Activated naive CD8-positive, alpha-beta T cell (primary cell): ENCODE data around the gene NPL.

Experiments used
- H3K27ac Mint-ChIP-seq: one replicate; pipeline ENCODE4 v1.8.0; 2021; ENCODE audit warnings: mixed read lengths
- H3K27me3 Mint-ChIP-seq: one replicate; pipeline ENCODE4 v1.8.0; 2021; ENCODE audit warnings: mixed read lengths
- H3K36me3 Mint-ChIP-seq: one replicate; pipeline ENCODE4 v1.8.0; 2021; ENCODE audit warnings: mixed read lengths
- H3K4me1 Mint-ChIP-seq: one replicate; pipeline ENCODE4 v1.8.0; 2021; ENCODE audit warnings: low read depth, mixed read lengths
- H3K4me3 Mint-ChIP-seq: one replicate; pipeline ENCODE4 v1.8.0; 2021; ENCODE audit warnings: mild to moderate bottlenecking, mixed read lengths
- H3K9me3 Mint-ChIP-seq: one replicate; pipeline ENCODE4 v1.8.0; 2021; ENCODE audit warnings: low read depth, mixed read lengths

Gene NPL

GRCh38 chr1:182791281-182792179, 2.0 kb downstream of the NPL start:
- Mint-ChIP-seq H3K27me3 (no peaks in the 10 kb centered on the region), H3K4me3 (peak overlapping the region; percentile 2)

GRCh38 chr1:182794091-182794490, 4.5 kb downstream of the NPL start:
- H3K27me3 Mint-ChIP-seq: no peaks in the 10 kb centered on the region
- peaks cover 14% of the 10 kb centered on the region for H3K4me1 Mint-ChIP-seq
- no peak overlapping the region for H3K27ac Mint-ChIP-seq
- peaks cover 18% of the 10 kb centered on the region for H3K36me3 Mint-ChIP-seq
- H3K4me3 Mint-ChIP-seq: no peak overlapping the region
- no peaks in the 10 kb centered on the region for H3K9me3 Mint-ChIP-seq

More at GRCh38 chr1:182791281-182792179, 2.0 kb downstream of the NPL start:
- Mint-ChIP-seq H3K36me3 (peaks cover 14% of the 10 kb centered on the region), H3K9me3 (no peaks in the 10 kb centered on the region), H3K27ac (no peak overlapping the region), H3K4me1 (peaks cover 19% of the 10 kb centered on the region)

- H3K9me3 Mint-ChIP-seq: no peaks in the 10 kb centered on the region
- H3K4me1 Mint-ChIP-seq: peaks cover 13% of the 10 kb centered on the region
- no peak overlapping the region for H3K27ac Mint-ChIP-seq
- H3K36me3 Mint-ChIP-seq: peaks cover 18% of the 10 kb centered on the region
- H3K27me3 Mint-ChIP-seq: no peaks in the 10 kb centered on the region
- no peak overlapping the region for H3K4me3 Mint-ChIP-seq
These were observed 5.2 kb downstream of the NPL start for GRCh38 chr1:182794676-182795201.

- Mint-ChIP-seq H3K4me3 (no peak overlapping the region), H3K27me3 (no peaks in the 10 kb centered on the region), H3K4me1 (peaks cover 8% of the 10 kb centered on the region), H3K27ac (no peak overlapping the region), H3K9me3 (no peaks in the 10 kb centered on the region), H3K36me3 (peaks cover 18% of the 10 kb centered on the region)
These were observed 6.1 kb downstream of the NPL start for GRCh38 chr1:182795563-182796228.

- Mint-ChIP-seq H3K27me3 (no peaks in the 10 kb centered on the region), H3K4me1 (no peaks in the 10 kb centered on the region), H3K36me3 (peaks cover 23% of the 10 kb centered on the region), H3K27ac (no peak overlapping the region), H3K4me3 (no peak overlapping the region), H3K9me3 (no peaks in the 10 kb centered on the region)
These were observed 12.6 kb downstream of the NPL start for GRCh38 chr1:182802006-182802803.

- Mint-ChIP-seq H3K4me1 (no peaks in the 10 kb centered on the region), H3K4me3 (no peak overlapping the region), H3K36me3 (peaks cover 28% of the 10 kb centered on the region), H3K27me3 (no peaks in the 10 kb centered on the region), H3K9me3 (no peaks in the 10 kb centered on the region), H3K27ac (no peak overlapping the region)
These were observed 14.3 kb downstream of the NPL start for GRCh38 chr1:182803846-182804245.

GRCh38 chr1:182806015-182806678, 16.6 kb downstream of the NPL start:
- H3K4me1 Mint-ChIP-seq: no peaks in the 10 kb centered on the region
- H3K4me3 Mint-ChIP-seq: no peak overlapping the region
- no peak overlapping the region for H3K27ac Mint-ChIP-seq
- peaks cover 28% of the 10 kb centered on the region for H3K36me3 Mint-ChIP-seq
- no peaks in the 10 kb centered on the region for H3K9me3 Mint-ChIP-seq
- no peaks in the 10 kb centered on the region for H3K27me3 Mint-ChIP-seq

GRCh38 chr1:182807907-182808306, 18.3 kb downstream of the NPL start:
- Mint-ChIP-seq H3K27me3 (no peaks in the 10 kb centered on the region), H3K9me3 (no peaks in the 10 kb centered on the region), H3K4me1 (no peaks in the 10 kb centered on the region), H3K36me3 (peaks cover 28% of the 10 kb centered on the region), H3K27ac (no peak overlapping the region), H3K4me3 (no peak overlapping the region)

- no peaks in the 10 kb centered on the region for H3K9me3 Mint-ChIP-seq
- H3K27me3 Mint-ChIP-seq: no peaks in the 10 kb centered on the region
- no peak overlapping the region for H3K4me3 Mint-ChIP-seq
- H3K36me3 Mint-ChIP-seq: peaks cover 17% of the 10 kb centered on the region
- H3K4me1 Mint-ChIP-seq: no peaks in the 10 kb centered on the region
- no peak overlapping the region for H3K27ac Mint-ChIP-seq
These were observed 19.9 kb downstream of the NPL start for GRCh38 chr1:182809414-182809957.

GRCh38 chr1:182811975-182812722, 22.6 kb downstream of the NPL start:
- H3K36me3 Mint-ChIP-seq: peaks cover 15% of the 10 kb centered on the region
- H3K9me3 Mint-ChIP-seq: no peaks in the 10 kb centered on the region

GRCh38 chr1:182816863-182817262, 27.3 kb downstream of the NPL start:
- Mint-ChIP-seq H3K36me3 (peaks cover 30% of the 10 kb centered on the region), H3K4me3 (no peak overlapping the region), H3K9me3 (no peaks in the 10 kb centered on the region), H3K27ac (no peak overlapping the region), H3K4me1 (no peaks in the 10 kb centered on the region), H3K27me3 (no peaks in the 10 kb centered on the region)

More at GRCh38 chr1:182811975-182812722, 22.6 kb downstream of the NPL start:
- Mint-ChIP-seq H3K27ac (no peak overlapping the region), H3K27me3 (no peaks in the 10 kb centered on the region), H3K4me1 (no peaks in the 10 kb centered on the region), H3K4me3 (no peak overlapping the region)

GRCh38 chr1:182817802-182818201, 28.2 kb downstream of the NPL start:
- H3K27ac Mint-ChIP-seq: no peak overlapping the region
- no peak overlapping the region for H3K4me3 Mint-ChIP-seq
- no peaks in the 10 kb centered on the region for H3K27me3 Mint-ChIP-seq
- H3K36me3 Mint-ChIP-seq: peaks cover 32% of the 10 kb centered on the region
- H3K9me3 Mint-ChIP-seq: no peaks in the 10 kb centered on the region
- no peaks in the 10 kb centered on the region for H3K4me1 Mint-ChIP-seq

- no peak overlapping the region for H3K4me3 Mint-ChIP-seq
- H3K36me3 Mint-ChIP-seq: peaks cover 23% of the 10 kb centered on the region
- no peaks in the 10 kb centered on the region for H3K4me1 Mint-ChIP-seq
- no peaks in the 10 kb centered on the region for H3K9me3 Mint-ChIP-seq
- no peak overlapping the region for H3K27ac Mint-ChIP-seq
- H3K27me3 Mint-ChIP-seq: no peaks in the 10 kb centered on the region
These were observed 33.6 kb downstream of the NPL start for GRCh38 chr1:182823220-182823619.
